ENCODE results near the gene DPF3. TPM values are rescaled to one million over a fixed set of nuclear protein-coding genes. Genes with fewer than 3 reads are reported as not detected.

Gene DPF3
- total RNA-seq, 1 experiment from 2014 or later = not detected

GRCh38 chr14:72610096-72610830 is 283.6 kb downstream of the DPF3 start:
- ChIA-PET CTCF (no interaction called here), POLR2A (ENCODE audit: unreplicated experiment) (no interaction called here)
- H3K9me3 ChIP-seq (ENCODE audit: insufficient read depth, low read depth) = no peaks in the 10 kb centered on the region
- no peaks in the 10 kb centered on the region for H3F3A ChIP-seq (ENCODE audit: insufficient read depth, low read depth)
- DNase-seq = no peak
- no peaks in the 10 kb centered on the region for H3K4me1 ChIP-seq (replicated peaks; ENCODE audit: insufficient read depth)
- intact Hi-C loops (cut with micrococcal nuclease; ENCODE audit: unreplicated experiment) = no loop called here
- no peaks in the 10 kb centered on the region for H3K36me3 ChIP-seq (ENCODE audit: low read depth)
- H4K20me1 ChIP-seq (ENCODE audit: insufficient read depth) = no peaks in the 10 kb centered on the region
- no peak overlapping the region for H3K4me2 ChIP-seq
- no peak overlapping the region for H2AFZ ChIP-seq
- TF ChIP-seq CTCF (conservative IDR thresholded peaks at IDR 0.05) (no peak), EZH2 (IDR thresholded peaks at IDR 0.05; ENCODE audit: low read depth) (no peak)
- H3K9me2 ChIP-seq (ENCODE audit: insufficient read depth) = no peaks in the 10 kb centered on the region
- BruUV-seq (replicated peaks) = no TSS peak
- peaks cover 77% of the 10 kb centered on the region for H3K27me3 ChIP-seq (ENCODE audit: insufficient read depth, low read depth)
- no peak overlapping the region for H3K4me3 ChIP-seq
- no peak overlapping the region for H3K27ac ChIP-seq
- no peaks in the 10 kb centered on the region for H3K79me2 ChIP-seq (ENCODE audit: low read depth)

- no peaks in the 10 kb centered on the region for H3K4me1 ChIP-seq (replicated peaks; ENCODE audit: insufficient read depth)
- no peaks in the 10 kb centered on the region for H3F3A ChIP-seq (ENCODE audit: insufficient read depth, low read depth)
- H4K20me1 ChIP-seq (ENCODE audit: insufficient read depth) = no peaks in the 10 kb centered on the region
- DNase-seq = no peak
- intact Hi-C loops (cut with micrococcal nuclease; ENCODE audit: unreplicated experiment) = no loop called here
- H3K79me2 ChIP-seq (ENCODE audit: low read depth) = no peaks in the 10 kb centered on the region
- no peak overlapping the region for H3K4me3 ChIP-seq
- no peaks in the 10 kb centered on the region for H3K9me3 ChIP-seq (ENCODE audit: insufficient read depth, low read depth)
- H3K4me2 ChIP-seq = no peak overlapping the region
- H3K36me3 ChIP-seq (ENCODE audit: low read depth) = no peaks in the 10 kb centered on the region
- no peak overlapping the region for H3K27ac ChIP-seq
- ChIA-PET CTCF (no interaction called here), POLR2A (ENCODE audit: unreplicated experiment) (no interaction called here)
- BruUV-seq (replicated peaks) = no TSS peak
- no peaks in the 10 kb centered on the region for H3K9me2 ChIP-seq (ENCODE audit: insufficient read depth)
- no peak overlapping the region for H2AFZ ChIP-seq
- peaks cover 82% of the 10 kb centered on the region for H3K27me3 ChIP-seq (ENCODE audit: insufficient read depth, low read depth)
- TF ChIP-seq EZH2 (IDR thresholded peaks at IDR 0.05; ENCODE audit: low read depth) = no peak
- TF ChIP-seq CTCF (conservative IDR thresholded peaks at IDR 0.05) = no peak
Observed at GRCh38 chr14:72609205-72609916, 284.5 kb downstream of the DPF3 start.

GRCh38 chr14:72608391-72609204 is 285.3 kb downstream of the DPF3 start:
- intact Hi-C loops (cut with micrococcal nuclease; ENCODE audit: unreplicated experiment) = no loop called here
- POLR2A ChIA-PET (ENCODE audit: unreplicated experiment) = no interaction called here

More at GRCh38 chr14:72608391-72609204, 285.3 kb downstream of the DPF3 start:
- H2AFZ ChIP-seq = no peak overlapping the region
- H3K4me3 ChIP-seq = no peak overlapping the region
- H3K4me1 ChIP-seq (replicated peaks; ENCODE audit: insufficient read depth) = no peaks in the 10 kb centered on the region
- BruUV-seq (replicated peaks) = no TSS peak
- no peaks in the 10 kb centered on the region for H3K36me3 ChIP-seq (ENCODE audit: low read depth)
- H4K20me1 ChIP-seq (ENCODE audit: insufficient read depth) = no peaks in the 10 kb centered on the region
- no peaks in the 10 kb centered on the region for H3K9me2 ChIP-seq (ENCODE audit: insufficient read depth)
- no peaks in the 10 kb centered on the region for H3F3A ChIP-seq (ENCODE audit: insufficient read depth, low read depth)
- H3K4me2 ChIP-seq = no peak overlapping the region
- CTCF ChIA-PET = no interaction called here
- no peak for TF ChIP-seq CTCF (conservative IDR thresholded peaks at IDR 0.05)
- no peak for TF ChIP-seq EZH2 (IDR thresholded peaks at IDR 0.05; ENCODE audit: low read depth)
- no peaks in the 10 kb centered on the region for H3K9me3 ChIP-seq (ENCODE audit: insufficient read depth, low read depth)
- H3K27me3 ChIP-seq (ENCODE audit: insufficient read depth, low read depth) = peaks cover 84% of the 10 kb centered on the region
- DNase-seq = no peak
- no peaks in the 10 kb centered on the region for H3K79me2 ChIP-seq (ENCODE audit: low read depth)
- H3K27ac ChIP-seq = no peak overlapping the region
